SK-N-SH (cell line): ENCODE data around the gene MYPN. TPM values are rescaled to one million over a fixed set of nuclear protein-coding genes. Genes with fewer than 3 reads are reported as not detected.

Experiments
- CTCF ChIA-PET: fragments of 300-600, 350-600 bp; formaldehyde crosslinking; extraction: SDS; loops from one replicate; lab custom pipeline; 2021; lab: Yijun Ruan, JAX
- POLR2A ChIA-PET: fragments of 350-600 bp; sonication (Branson Sonifier 250); formaldehyde crosslinking; extraction: SDS; loops from one replicate; lab custom pipeline; 2020; ENCODE audit warnings: antibody characterized with exemption, inconsistent platforms; lab: Yijun Ruan, JAX
- DNase-seq: peaks from one replicate; pipeline ENCODE4 v3.0.0; 2012
- H2AFZ ChIP-seq: fragments of 200-600 bp; sonication (generic); 2 replicates; pipeline ENCODE4 v1.8.1; 2016; ENCODE audit warnings: antibody characterized with exemption, mild to moderate bottlenecking, low read depth
- H3F3A ChIP-seq: fragments of 200-600 bp; sonication (generic); replicated peaks from 2 replicates; pipeline ENCODE3; 2016; ENCODE audit warnings: antibody characterized with exemption, mild to moderate bottlenecking; ENCODE audit not compliant: insufficient read depth
- H3K27ac ChIP-seq, 2 experiments: fragments of 200-500 bp in 1 of 2; fragments of 200-600 bp in 1 of 2; sonication (Bioruptor generic) in 1 of 2; sonication (generic), shearing (Covaris generic) in 1 of 2; 2 replicates each; pipeline versions ENCODE4 v1.5.1 to v1.6.1; 2014 to 2016; ENCODE audit warnings: low read depth in 2 of 2, inconsistent platforms in 1 of 2, low read length in 1 of 2, mild to moderate bottlenecking in 1 of 2, mixed read lengths in 1 of 2
- H3K27me3 ChIP-seq: fragments of 200-600 bp; sonication (generic), shearing (Covaris generic); 2 replicates; pipeline ENCODE4 v1.6.1; 2016; ENCODE audit warnings: mixed run types; ENCODE audit not compliant: insufficient read depth
- H3K36me3 ChIP-seq, 2 experiments: fragments of 200-500 bp in 1 of 2; fragments of 200-600 bp in 1 of 2; sonication (Bioruptor generic) in 1 of 2; sonication (generic) in 1 of 2; replicated peaks in 1 of 2; 2 replicates each; pipeline versions ENCODE3 to v1.5.1; 2014 to 2016; ENCODE audit warnings: low read length in 1 of 2, mild to moderate bottlenecking in 1 of 2; ENCODE audit not compliant: insufficient read depth in 2 of 2, control insufficient read depth in 1 of 2
- H3K4me1 ChIP-seq, 2 experiments: fragments of 200-500 bp in 1 of 2; fragments of 200-600 bp in 1 of 2; sonication (Bioruptor generic) in 1 of 2; sonication (generic), shearing (Covaris generic) in 1 of 2; 2 replicates each; pipeline versions ENCODE4 v1.5.1 to v1.6.1; 2014 to 2016; ENCODE audit warnings: low read depth in 1 of 2, low read length in 1 of 2, mixed run types in 1 of 2; ENCODE audit not compliant: insufficient read depth in 2 of 2, control insufficient read depth in 1 of 2
- H3K4me2 ChIP-seq: fragments of 200-600 bp; sonication (generic), shearing (Covaris generic); 2 replicates; pipeline ENCODE4 v1.6.1; 2017; ENCODE audit warnings: mixed run types
- H3K4me3 ChIP-seq, 2 experiments: fragments of 200-500 bp in 1 of 2; fragments of 200-600 bp in 1 of 2; sonication (Bioruptor generic) in 1 of 2; sonication (generic), shearing (Covaris generic) in 1 of 2; 2 replicates each; pipeline versions ENCODE4 v1.5.1 to v1.8.1; 2014 to 2016; ENCODE audit warnings: low read depth in 2 of 2, inconsistent platforms in 1 of 2, low read length in 1 of 2, mild to moderate bottlenecking in 1 of 2, mixed read lengths in 1 of 2, moderate library complexity in 1 of 2
- H3K79me2 ChIP-seq: fragments of 200-600 bp; sonication (generic); 2 replicates; pipeline ENCODE4 v1.8.1; 2017; ENCODE audit warnings: mild to moderate bottlenecking; ENCODE audit not compliant: insufficient read depth
- H3K9ac ChIP-seq: fragments of 200-600 bp; sonication (generic); 2 replicates; pipeline ENCODE4 v1.6.1; 2017; ENCODE audit warnings: mixed run types
- H3K9me2 ChIP-seq: fragments of 200-600 bp; sonication (generic); 2 replicates; pipeline ENCODE4 v1.6.1; 2017; ENCODE audit warnings: mixed run types
- H3K9me3 ChIP-seq: fragments of 200-600 bp; sonication (generic); 2 replicates; pipeline ENCODE4 v1.6.1; 2017; ENCODE audit warnings: mixed run types, mild to moderate bottlenecking, moderate library complexity
- H4K20me1 ChIP-seq: fragments of 200-600 bp; sonication (generic); 2 replicates; pipeline ENCODE4 v1.6.1; 2017; ENCODE audit warnings: mild to moderate bottlenecking, mixed run types; ENCODE audit not compliant: insufficient read depth
- EZH2phosphoT487 ChIP-seq: fragments of 200-600 bp; sonication (generic); IDR thresholded peaks from 2 replicates; pipeline ENCODE4 v1.6.1; 2017; ENCODE audit warnings: low read depth, mixed run types, mild to moderate bottlenecking, antibody characterized with exemption, moderate library complexity, borderline replicate concordance
- FOSL2 ChIP-seq: IDR thresholded peaks from 2 replicates; pipeline ENCODE4 v1.4.0; 2012; ENCODE audit warnings: low read depth, mild to moderate bottlenecking, moderate library complexity, borderline replicate concordance
- FOXM1 ChIP-seq: IDR thresholded peaks from 2 replicates; pipeline ENCODE4 v1.4.0; 2012; ENCODE audit warnings: low read depth, mild to moderate bottlenecking
- GATA2 ChIP-seq: sonication (generic); formaldehyde crosslinking; IDR thresholded peaks from 2 replicates; pipeline ENCODE4 v1.5.0; 2020; ENCODE audit warnings: mild to moderate bottlenecking, missing genetic modification reagents
- NRF1 ChIP-seq: IDR thresholded peaks from 2 replicates; pipeline ENCODE4 v1.6.1; 2012; ENCODE audit warnings: low read depth, mild to moderate bottlenecking, low read length
- PBX3 ChIP-seq: IDR thresholded peaks from 2 replicates; pipeline ENCODE4; 2012
- RCOR1 ChIP-seq: fragments of 150-350 bp; IDR thresholded peaks from 2 replicates; pipeline ENCODE4 v1.6.1; 2017; ENCODE audit warnings: antibody characterized with exemption, low read length
- RXRA ChIP-seq: IDR thresholded peaks from 2 replicates; pipeline ENCODE4 v1.4.0; 2012; ENCODE audit warnings: low read depth, mild to moderate bottlenecking, borderline replicate concordance
- SIN3A ChIP-seq: IDR thresholded peaks from 2 replicates; pipeline ENCODE4 v1.6.1; 2012; ENCODE audit warnings: low read depth, mild to moderate bottlenecking, low read length, moderate library complexity, borderline replicate concordance
- TAF1 ChIP-seq: IDR thresholded peaks from 2 replicates; pipeline ENCODE4 v1.6.1; 2012; ENCODE audit warnings: low read depth, mild to moderate bottlenecking, low read length, moderate library complexity, borderline replicate concordance
- TEAD4 ChIP-seq: IDR thresholded peaks from 2 replicates; pipeline ENCODE4 v1.4.0; 2012; ENCODE audit warnings: mild to moderate bottlenecking, borderline replicate concordance; ENCODE audit not compliant: insufficient read depth
- USF2 ChIP-seq: fragments of 150-350 bp; IDR thresholded peaks from 2 replicates; pipeline ENCODE4 v1.6.1; 2017; ENCODE audit warnings: antibody characterized with exemption, low read length, low read depth, borderline replicate concordance
- WGBS: methylation state at CpG from one replicate; pipeline ENCODE4 v1.1.6; 2017; ENCODE audit warnings: low lambda C conversion rate; 5-methylcytosine and 5-hydroxymethylcytosine counted together
- polyA plus RNA-seq, 3 experiments: library from polyadenylated mRNA; depleted of rRNA; stranded (reverse); fragments of >200 nt; gene quantifications; 2 replicates each; pipeline ENCODE4 v1.2.3, GENCODE V29; 2012

The MYPN gene
- polyA plus RNA-seq, 1 of the 3 experiments (the other 2 are of a cell fraction), result 0.43 TPM

- TF ChIP-seq PBX3 (no peak), FOSL2 (no peak)
- TF ChIP-seq, all 33 proteins: peak for 0
These were observed 122.5 kb downstream of the MYPN start, which contains the start of gene ATOH7 (continued) for GRCh38 chr10:68231817-68232251.

- H3K4me2 ChIP-seq, result no peak overlapping the region
- WGBS, result 75% methylated on average over 3 of the region's 3 CpGs
- H3K9me3 ChIP-seq, result no peaks in the 10 kb centered on the region
- no peak for TF ChIP-seq SIN3A
- TF ChIP-seq TAF1, result no peak
- TF ChIP-seq EZH2phosphoT487, result no peak
- no peak for TF ChIP-seq USF2
- no peak for TF ChIP-seq TEAD4
- no peak for TF ChIP-seq NRF1
- DNase-seq, result no peak
- H2AFZ ChIP-seq, result no peak overlapping the region
- H3K9ac ChIP-seq, result no peak overlapping the region
- no peaks in the 10 kb centered on the region; the same call in 1 of the 2 replicates for H3K27me3 ChIP-seq
- H3F3A ChIP-seq, result peaks cover 8% of the 10 kb centered on the region
- H3K4me3 ChIP-seq, result no peak overlapping the region
- ChIA-PET POLR2A (no interaction called here), CTCF (no interaction called here)
- H3K79me2 ChIP-seq, result no peaks in the 10 kb centered on the region
- no peaks in the 10 kb centered on the region for H3K36me3 ChIP-seq
- H3K9me2 ChIP-seq, result no peaks in the 10 kb centered on the region
- peaks cover 0 to 4% of the 10 kb centered on the region in 2 experiments; a peak in 2 of 4 replicates for H3K4me1 ChIP-seq
- H4K20me1 ChIP-seq, result no peaks in the 10 kb centered on the region
- H3K27ac ChIP-seq, result no peak overlapping the region
These were observed 123.8 kb downstream of the MYPN start for GRCh38 chr10:68233046-68233445.

- no peak overlapping the region for H3K9ac ChIP-seq
- H3K27ac ChIP-seq, result no peak overlapping the region
- H3K9me3 ChIP-seq, result no peaks in the 10 kb centered on the region
- TF ChIP-seq GATA2 (CRISPR knock-in tag), result no peak
- TF ChIP-seq FOSL2, result no peak
- no peak for TF ChIP-seq RXRA
- no peak for TF ChIP-seq RCOR1
- TF ChIP-seq FOXM1, result no peak
- TF ChIP-seq, all 33 proteins: peak for 0
- no peaks in the 10 kb centered on the region for H3K9me2 ChIP-seq
- 63% methylated on average over 2 of the region's 2 CpGs for WGBS
- H3K79me2 ChIP-seq, result no peaks in the 10 kb centered on the region
- no peaks in the 10 kb centered on the region; the same call in 1 of the 2 replicates for H3K27me3 ChIP-seq
- no peaks in the 10 kb centered on the region for H4K20me1 ChIP-seq
- no peaks in the 10 kb centered on the region for H3K36me3 ChIP-seq
- no peak overlapping the region for H3K4me2 ChIP-seq
- no peak overlapping the region for H3K4me3 ChIP-seq
- POLR2A ChIA-PET, result no interaction called here
- peaks cover 5% of the 10 kb centered on the region for H3F3A ChIP-seq
- no peak overlapping the region for H2AFZ ChIP-seq
- DNase-seq, result no peak
- peaks cover 0 to 4% of the 10 kb centered on the region in 2 experiments; a peak in 2 of 4 replicates for H3K4me1 ChIP-seq
- CTCF ChIA-PET, result interaction anchor here (1.0 to 3.0 kb wide), 3 partner anchors 16 to 66 kb away, joined by 3 to 12 read pairs (median 4); no protein-coding TSS in a partner anchor
These were observed 125.8 kb downstream of the MYPN start for GRCh38 chr10:68235111-68235510.
